Gastrocnemius medialis (tissue), 4 donors: ENCODE results near the gene LIN28A. TPM values are rescaled to one million over a fixed set of nuclear protein-coding genes. Genes with fewer than 3 reads are reported as not detected.

Source experiments
- ATAC-seq, 2 donors: fragments of 150-250 bp; one replicate each; pipeline ENCODE4 v1.9.1; 2016
- DNase-seq, 2 donors: peaks; one replicate each; pipeline ENCODE4 v3.0.0-alpha.2; 2019
- H3K27ac ChIP-seq, 4 donors: fragments of 200-600 bp; sonication (generic); 1 replicate in 1 of 4; 2 replicates in 3 of 4; pipeline ENCODE4 v1.5.1; 2016 to 2018; ENCODE audit warnings: mild to moderate bottlenecking in 2 of 4, moderate library complexity in 1 of 4
- H3K27me3 ChIP-seq, 3 donors: fragments of 200-600 bp; sonication (generic) in 2 of 3; 1 replicate in 1 of 3; 2 replicates in 2 of 3; pipeline versions ENCODE4 v1.5.1 to v1.6.0; 2016 to 2019; ENCODE audit warnings: mild to moderate bottlenecking in 1 of 3, moderate library complexity in 1 of 3
- H3K36me3 ChIP-seq, 2 donors: fragments of 200-600 bp; sonication (generic) in 1 of 2; one replicate each; pipeline ENCODE4 v1.5.1; 2017 to 2018
- H3K4me1 ChIP-seq, 2 donors: fragments of 200-600 bp; sonication (generic) in 1 of 2; one replicate each; pipeline ENCODE4 v1.5.1; 2016 to 2017; ENCODE audit warnings: mild to moderate bottlenecking in 2 of 2
- H3K4me3 ChIP-seq, 4 donors: fragments of 200-600 bp; sonication (generic) in 3 of 4; 1 replicate in 1 of 4; 2 replicates in 3 of 4; pipeline ENCODE4 v1.5.1; 2016 to 2019; ENCODE audit warnings: mild to moderate bottlenecking in 2 of 4
- H3K9me3 ChIP-seq, 3 donors: fragments of 200-600 bp; sonication (generic) in 2 of 3; 1 replicate in 1 of 3; 2 replicates in 2 of 3; pipeline ENCODE4 v1.5.1; 2016 to 2019
- POLR2A ChIP-seq, 2 donors: fragments of 450-650 bp; IDR thresholded peaks; one replicate each; pipeline ENCODE4 v1.6.1; 2017; ENCODE audit warnings: antibody characterized with exemption in 2 of 2, mild to moderate bottlenecking in 2 of 2, moderate library complexity in 2 of 2
- in situ Hi-C, 4 donors: fragments of 200-750 bp; cut with MboI; loops; one replicate each; pipeline versions ENCODE4 v1.15.0 to v1.8.0; 2017; ENCODE audit warnings: low sequenced_read_pairs in 4 of 4
- intact Hi-C: fragments of 100-400 bp; cut with DNase I; formaldehyde crosslinking; loops from one replicate; pipeline ENCODE4 v1.15.1; 2023; ENCODE audit warnings: low total_unique reads
- total RNA-seq, 4 donors: library from RNA; depleted of rRNA; stranded (reverse); fragments of >200 nt; gene quantifications; one replicate each; pipeline versions ENCODE4 v1.1.0 to v1.2.3, GENCODE V29; 2016
- TF ChIP-seq, protein P1 (sequence below), 5 experiments: fragments of 450-650 bp in 3 of 5; fragments of 200-600 bp in 2 of 5; sonication (generic) in 2 of 5; IDR thresholded peaks in 4 of 5; conservative IDR thresholded peaks in 1 of 5; 1 replicate in 4 of 5; 2 replicates in 1 of 5; pipeline ENCODE4 v1.5.1; 2016 to 2019; ENCODE audit warnings: antibody characterized with exemption in 5 of 5, mild to moderate bottlenecking in 3 of 5, moderate library complexity in 3 of 5

The LIN28A gene
- total RNA-seq, 4 donors from 2014 or later, result not detected

DNA sequence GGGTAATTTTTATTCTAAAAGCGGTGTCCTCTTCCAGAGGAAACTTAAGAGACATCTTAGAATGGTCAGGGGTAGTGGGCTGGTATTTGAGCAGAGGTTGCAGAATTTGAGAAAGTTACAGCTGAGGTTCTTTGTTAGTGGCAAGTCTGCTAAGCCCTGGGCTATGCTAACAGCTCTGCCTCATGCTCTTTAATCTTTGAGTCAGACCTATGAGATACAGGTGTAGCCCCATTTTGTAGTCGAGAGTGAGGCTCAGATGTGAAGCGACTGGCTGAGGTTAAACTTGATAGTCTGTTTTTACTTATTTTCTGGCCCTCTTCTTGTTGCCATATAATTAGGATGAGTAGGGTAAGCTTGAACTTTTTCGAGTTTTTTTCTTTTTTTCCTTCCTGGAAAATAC, 66.3 kb downstream of the LIN28A start:
- Histone ChIP-seq H3K9me3 (no peaks in the 10 kb centered on the region), H3K27ac (no peak overlapping the region), H3K36me3 (peaks cover 5 to 32% of the 10 kb centered on the region in 2 donors), H3K4me1 (peaks cover 9 to 17% of the 10 kb centered on the region in 2 donors), H3K27me3 (no peaks in the 10 kb centered on the region), H3K4me3 (no peak overlapping the region)
- no peak for TF ChIP-seq POLR2A (IDR thresholded peaks at IDR 0.05)
- TF ChIP-seq, protein P1, sequence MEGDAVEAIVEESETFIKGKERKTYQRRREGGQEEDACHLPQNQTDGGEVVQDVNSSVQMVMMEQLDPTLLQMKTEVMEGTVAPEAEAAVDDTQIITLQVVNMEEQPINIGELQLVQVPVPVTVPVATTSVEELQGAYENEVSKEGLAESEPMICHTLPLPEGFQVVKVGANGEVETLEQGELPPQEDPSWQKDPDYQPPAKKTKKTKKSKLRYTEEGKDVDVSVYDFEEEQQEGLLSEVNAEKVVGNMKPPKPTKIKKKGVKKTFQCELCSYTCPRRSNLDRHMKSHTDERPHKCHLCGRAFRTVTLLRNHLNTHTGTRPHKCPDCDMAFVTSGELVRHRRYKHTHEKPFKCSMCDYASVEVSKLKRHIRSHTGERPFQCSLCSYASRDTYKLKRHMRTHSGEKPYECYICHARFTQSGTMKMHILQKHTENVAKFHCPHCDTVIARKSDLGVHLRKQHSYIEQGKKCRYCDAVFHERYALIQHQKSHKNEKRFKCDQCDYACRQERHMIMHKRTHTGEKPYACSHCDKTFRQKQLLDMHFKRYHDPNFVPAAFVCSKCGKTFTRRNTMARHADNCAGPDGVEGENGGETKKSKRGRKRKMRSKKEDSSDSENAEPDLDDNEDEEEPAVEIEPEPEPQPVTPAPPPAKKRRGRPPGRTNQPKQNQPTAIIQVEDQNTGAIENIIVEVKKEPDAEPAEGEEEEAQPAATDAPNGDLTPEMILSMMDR (IDR thresholded peaks at IDR 0.05 in 4 of 5, conservative IDR thresholded peaks at IDR 0.05 in 1 of 5), result no peak
- intact Hi-C loops (no loop called here), in situ Hi-C loops (no loop called here)
- ATAC-seq (no peak), DNase-seq (no peak)

DNA sequence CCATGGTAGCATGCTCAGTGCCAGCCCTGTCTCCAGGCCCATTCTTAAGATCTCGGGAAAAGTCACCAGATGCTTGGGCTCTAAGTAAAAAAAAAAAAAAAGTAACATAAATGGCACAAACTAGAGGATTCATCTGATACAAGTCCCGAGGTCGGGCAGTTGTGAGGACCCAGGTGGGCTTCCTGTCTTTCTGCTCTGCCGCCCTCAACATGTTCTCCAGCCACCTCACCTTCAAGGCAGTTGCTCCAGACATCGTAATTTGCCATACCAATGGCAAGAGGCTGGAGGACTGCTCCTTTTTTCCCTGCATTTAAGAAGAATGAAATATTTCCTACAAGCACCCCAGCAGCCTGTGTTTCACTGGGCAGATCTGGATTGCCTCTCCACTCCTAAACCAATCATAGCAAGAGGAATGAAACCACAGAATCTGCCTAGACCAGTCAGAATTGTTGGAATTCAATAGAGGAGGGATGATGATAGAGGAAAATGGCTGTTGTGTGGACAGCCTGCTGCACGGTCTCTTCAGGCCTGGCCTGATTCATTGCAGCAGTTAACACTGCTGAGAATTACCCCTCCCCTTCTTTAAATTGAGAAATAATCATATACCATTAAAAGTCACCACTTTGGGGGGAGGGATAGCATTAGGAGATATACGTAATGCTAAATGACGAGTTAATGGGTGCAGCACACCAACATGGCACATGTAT, 67.0 kb downstream of the LIN28A start:
- H3K4me1 ChIP-seq, result peaks cover 9 to 17% of the 10 kb centered on the region in 2 donors
- H3K36me3 ChIP-seq, result peaks cover 5 to 32% of the 10 kb centered on the region in 2 donors
- TF ChIP-seq POLR2A (IDR thresholded peaks at IDR 0.05), result no peak
- TF ChIP-seq, protein P1 (IDR thresholded peaks at IDR 0.05 in 4 of 5, conservative IDR thresholded peaks at IDR 0.05 in 1 of 5), result no peak
- no peaks in the 10 kb centered on the region for H3K9me3 ChIP-seq
- no peaks in the 10 kb centered on the region for H3K27me3 ChIP-seq
- intact Hi-C loops (no loop called here), in situ Hi-C loops (no loop called here)
- DNase-seq, result no peak
- no peak for ATAC-seq
- H3K4me3 ChIP-seq, result no peak overlapping the region
- no peak overlapping the region for H3K27ac ChIP-seq

- Histone ChIP-seq H3K4me1 (peaks cover 9 to 16% of the 10 kb centered on the region in 2 donors), H3K27ac (no peak overlapping the region), H3K36me3 (peaks cover 5 to 32% of the 10 kb centered on the region in 2 donors), H3K9me3 (no peaks in the 10 kb centered on the region), H3K4me3 (no peak overlapping the region), H3K27me3 (no peaks in the 10 kb centered on the region)
- TF ChIP-seq POLR2A (IDR thresholded peaks at IDR 0.05), result no peak
- TF ChIP-seq, protein P1 (IDR thresholded peaks at IDR 0.05 in 4 of 5, conservative IDR thresholded peaks at IDR 0.05 in 1 of 5), result no peak
- no peak for DNase-seq
- no peak for ATAC-seq
- in situ Hi-C loops, result no loop called here
- intact Hi-C loops, result no loop called here
These were observed 67.5 kb downstream of the LIN28A start for GRCh38 chr1:26478159-26478558.

GRCh38 chr1:26478988-26479387, 68.4 kb downstream of the LIN28A start:
- Histone ChIP-seq H3K4me1 (peaks cover 1 to 8% of the 10 kb centered on the region in 2 donors), H3K27ac (no peak overlapping the region), H3K27me3 (no peaks in the 10 kb centered on the region), H3K36me3 (peaks cover 5 to 28% of the 10 kb centered on the region in 2 donors), H3K9me3 (no peaks in the 10 kb centered on the region), H3K4me3 (no peak overlapping the region)
- TF ChIP-seq POLR2A (IDR thresholded peaks at IDR 0.05), result no peak
- TF ChIP-seq, protein P1 (IDR thresholded peaks at IDR 0.05 in 4 of 5, conservative IDR thresholded peaks at IDR 0.05 in 1 of 5), result no peak
- no peak for DNase-seq
- ATAC-seq, result no peak
- intact Hi-C loops (no loop called here), in situ Hi-C loops (no loop called here)

Other genes starting within 250 kb of the LIN28A start
- gene C1orf232, start 241.9 kb upstream of the LIN28A start, total RNA-seq, result not detected
- 100 to 1,000 TPM in 2 of 4 donors, 10 to 100 TPM in 2; 39.6 to 135 (median 97.3) TPM for gene ZNF593, start 240.9 kb upstream of the LIN28A start, total RNA-seq
- gene ZNF593OS, start 239.0 kb upstream of the LIN28A start, total RNA-seq, result under 1 TPM in 2 of 4 donors, not detected in 2; 0.66 TPM
- gene CNKSR1, start 233.3 kb upstream of the LIN28A start, total RNA-seq, result 10 to 100 TPM; 23.7 to 50.6 (median 44.6) TPM
- not detected for gene CATSPER4, start 220.2 kb upstream of the LIN28A start, total RNA-seq
- 10 to 100 TPM; 28.5 to 61.6 (median 41.3) TPM for gene CEP85, start 176.6 kb upstream of the LIN28A start, total RNA-seq
- gene SH3BGRL3, start 130.7 kb upstream of the LIN28A start, total RNA-seq, result 10 to 100 TPM; 10.3 to 16.9 (median 13.1) TPM
- 1 to 10 TPM; 2.7 to 3.8 (median 3.4) TPM for gene UBXN11, start 104.2 kb upstream of the LIN28A start, total RNA-seq
- gene CD52, start 92.9 kb upstream of the LIN28A start, total RNA-seq, result 1 to 10 TPM in 2 of 4 donors, not detected in 2; 1.4 to 2.8 TPM
- gene CRYBG2, start 56.7 kb upstream of the LIN28A start, total RNA-seq, result not detected
- not detected for gene ZNF683, start 38.1 kb upstream of the LIN28A start, total RNA-seq
- 10 to 100 TPM; 12.1 to 30.7 (median 22.3) TPM for gene DHDDS, start 21.5 kb downstream of the LIN28A start, total RNA-seq
- gene HMGN2, start 61.6 kb downstream of the LIN28A start, total RNA-seq, result 100 to 1,000 TPM in 1 of 4 donors, 10 to 100 TPM in 3; 68.2 to 136 (median 88.4) TPM
- gene RPS6KA1, start 118.9 kb downstream of the LIN28A start, total RNA-seq, result 1 to 10 TPM; 1.5 to 3.5 (median 3.0) TPM